HepG2 (cell line): ENCODE results near the gene TEX261. TPM values are rescaled to one million over a fixed set of nuclear protein-coding genes. Genes with fewer than 3 reads are reported as not detected.
A peak's percentile ranks its signal among the peaks of the same experiment; 100 is the strongest.

Source experiments
- ARID2 ChIP-seq: sonication (generic); formaldehyde crosslinking; IDR thresholded peaks from 2 replicates; pipeline ENCODE4 v1.8.1; 2022; ENCODE audit warnings: mild to moderate bottlenecking, missing genetic modification reagents, borderline replicate concordance
- BATF2 ChIP-seq: sonication (generic); formaldehyde crosslinking; IDR thresholded peaks from 2 replicates; pipeline ENCODE4 v1.8.0; 2022; ENCODE audit warnings: mild to moderate bottlenecking, missing genetic modification reagents, moderate library complexity
- EED ChIP-seq: sonication (generic); formaldehyde crosslinking; IDR thresholded peaks from 2 replicates; pipeline ENCODE4 v1.5.0; 2020; ENCODE audit warnings: mild to moderate bottlenecking, missing genetic modification reagents
- FOXP4 ChIP-seq: sonication (generic); formaldehyde crosslinking; IDR thresholded peaks from 2 replicates; pipeline ENCODE4 v1.4.0; 2020; ENCODE audit warnings: missing genetic modification reagents
- IKZF4 ChIP-seq: sonication (generic); formaldehyde crosslinking; IDR thresholded peaks from 2 replicates; pipeline ENCODE4 v1.5.1; 2020; ENCODE audit warnings: borderline replicate concordance, mild to moderate bottlenecking, low read depth, missing genetic modification reagents; ENCODE audit errors: not compliant biosample characterization
- KAT7 ChIP-seq: IDR thresholded peaks from 2 replicates; pipeline ENCODE4 v1.6.1; 2018; ENCODE audit warnings: borderline replicate concordance, missing compliant biosample characterization
- MEF2D ChIP-seq: sonication (generic); formaldehyde crosslinking; IDR thresholded peaks from 2 replicates; pipeline ENCODE4 v1.5.1; 2020; ENCODE audit warnings: mild to moderate bottlenecking, missing genetic modification reagents
- MYC ChIP-seq: sonication (generic); formaldehyde crosslinking; IDR thresholded peaks from 2 replicates; pipeline ENCODE4 v1.9.0; 2021; ENCODE audit warnings: missing genetic modification reagents, borderline replicate concordance
- NCOA1 ChIP-seq: sonication (generic); formaldehyde crosslinking; IDR thresholded peaks from 2 replicates; pipeline ENCODE4 v1.9.0; 2021; ENCODE audit warnings: missing genetic modification reagents
- NCOR1 ChIP-seq: fragments of 200-600 bp; sonication (generic); IDR thresholded peaks from 2 replicates; pipeline ENCODE4 v1.7.0; 2017; ENCODE audit warnings: antibody characterized with exemption, low read length, borderline replicate concordance
- NFIC ChIP-seq: IDR thresholded peaks from 2 replicates; pipeline ENCODE4 v1.6.1; 2012; ENCODE audit warnings: mild to moderate bottlenecking, low read length, inconsistent platforms
- THAP7 ChIP-seq: sonication (generic); formaldehyde crosslinking; IDR thresholded peaks from 2 replicates; pipeline ENCODE4 v1.8.1; 2023; ENCODE audit warnings: mild to moderate bottlenecking, missing genetic modification reagents
- ZBED4 ChIP-seq: sonication (generic); formaldehyde crosslinking; IDR thresholded peaks from 2 replicates; pipeline ENCODE4 v1.4.0; 2020; ENCODE audit warnings: missing genetic modification reagents, borderline replicate concordance
- ZBTB42 ChIP-seq: sonication (generic); formaldehyde crosslinking; IDR thresholded peaks from 2 replicates; pipeline ENCODE4 v1.5.0; 2020; ENCODE audit warnings: mild to moderate bottlenecking, missing genetic modification reagents
- ZBTB44 ChIP-seq: sonication (generic); formaldehyde crosslinking; IDR thresholded peaks from 2 replicates; pipeline ENCODE4 v1.4.0; 2020; ENCODE audit warnings: missing genetic modification reagents
- ZBTB7B ChIP-seq: sonication (generic); formaldehyde crosslinking; IDR thresholded peaks from 2 replicates; pipeline ENCODE4 v1.4.0; 2020; ENCODE audit warnings: missing genetic modification reagents
- ZBTB8A ChIP-seq: sonication (generic); formaldehyde crosslinking; IDR thresholded peaks from 2 replicates; pipeline ENCODE4 v1.4.0; 2020; ENCODE audit warnings: mild to moderate bottlenecking, low read depth, missing genetic modification reagents, borderline replicate concordance
- ZNF660 ChIP-seq: sonication (generic); formaldehyde crosslinking; IDR thresholded peaks from 2 replicates; pipeline ENCODE4 v1.5.1; 2020; ENCODE audit warnings: mild to moderate bottlenecking, low read depth, missing genetic modification reagents, borderline replicate concordance
- ZNF703 ChIP-seq: sonication (generic); formaldehyde crosslinking; IDR thresholded peaks from 2 replicates; pipeline ENCODE4 v1.5.1; 2020; ENCODE audit warnings: missing genetic modification reagents, mild to moderate bottlenecking, moderate library complexity, borderline replicate concordance
- ZNF749 ChIP-seq: sonication (generic); formaldehyde crosslinking; IDR thresholded peaks from 2 replicates; pipeline ENCODE4 v1.8.0; 2022; ENCODE audit warnings: mild to moderate bottlenecking, missing genetic modification reagents, moderate library complexity, borderline replicate concordance
- polyA plus RNA-seq, 8 experiments: library from polyadenylated mRNA; depleted of rRNA in 3 of 8; stranded (reverse) in 7 of 8; unstranded in 1 of 8; fragments of >200 nt; fragmentation: Illumina TruSeq in 4 of 8; extraction: Trizol in 4 of 8; gene quantifications; 2 replicates each; pipeline versions ENCODE4 v1.2.1 to v1.2.3, GENCODE V29; 2011 to 2016; ENCODE audit warnings: low read depth in 4 of 8, missing spikeins in 1 of 8, mixed read lengths in 1 of 8; ENCODE audit not compliant: insufficient read depth in 1 of 8
- total RNA-seq, 5 experiments: library from RNA; depleted of rRNA; stranded (reverse); fragments of >200 nt; fragmentation: Illumina TruSeq; extraction: Trizol; gene quantifications; 2 replicates each; pipeline ENCODE4 v1.2.3, GENCODE V29; 2016; ENCODE audit warnings: low read depth in 1 of 5

Gene TEX261
- total and polyA plus RNA-seq, 2 of the 13 experiments (the other 11 are each of a cell fraction or from before 2014, with no cell fraction given), result 43.8 to 78.7 TPM

- no peak; the same call in 1 of the 2 replicates for TF ChIP-seq MYC (CRISPR knock-in tag)
- TF ChIP-seq IKZF4 (CRISPR knock-in tag), result peak; percentile 32
- no peak for TF ChIP-seq ZNF660
- no peak for TF ChIP-seq ZBTB42
- no peak for TF ChIP-seq ZNF703 (CRISPR knock-in tag)
- TF ChIP-seq EED (CRISPR knock-in tag), result no peak
- TF ChIP-seq NCOA1 (CRISPR knock-in tag), result peak; percentile 72; the same call in 1 of the 2 replicates
- no peak for TF ChIP-seq BATF2
- no peak for TF ChIP-seq ZBTB8A (CRISPR knock-in tag)
- TF ChIP-seq THAP7, result 0 out of 2 replicates have a peak, but pooled peaks have one; percentile 74
- peak; percentile 75; the same call in 1 of the 2 replicates for TF ChIP-seq NCOR1
- TF ChIP-seq ZNF749 (CRISPR knock-in tag), result no peak
- no peak; the same call in none of the 2 replicates for TF ChIP-seq ZBTB7B (CRISPR knock-in tag)
- no peak for TF ChIP-seq MEF2D
- TF ChIP-seq FOXP4 (CRISPR knock-in tag), result peak; percentile 28; the same call in 1 of the 2 replicates
- TF ChIP-seq ZBTB44 (CRISPR knock-in tag), result no peak
- TF ChIP-seq ARID2 (CRISPR knock-in tag), result no peak
- TF ChIP-seq ZBED4, result peak; percentile 85; the same call in 1 of the 2 replicates
- no peak for TF ChIP-seq NFIC
- no peak for TF ChIP-seq KAT7 (CRISPR knock-in tag)
Observed at GRCh38 chr2:70937866-70938585, 56.6 kb downstream of the TEX261 start (continued).
